Trophoblast cell (in vitro differentiated cells and primary cell): Measurements from ENCODE around the gene DRAP1.

Source experiments
- DNase-seq, 2 donors: peaks; one replicate each; pipeline ENCODE4 v3.0.0-alpha.2; 2016
- H2AFZ ChIP-seq: 2 replicates; pipeline ENCODE4 v1.6.1; 2013; ENCODE audit warnings: low read length, moderate library complexity, mild to moderate bottlenecking; ENCODE audit not compliant: insufficient read depth, poor library complexity
- H2AK5ac ChIP-seq: 2 replicates; pipeline ENCODE4 v1.6.1; 2013; ENCODE audit warnings: mild to moderate bottlenecking, low read length
- H2BK120ac ChIP-seq: 2 replicates; pipeline ENCODE4 v1.6.1; 2013; ENCODE audit warnings: low read length, mild to moderate bottlenecking, moderate library complexity; ENCODE audit not compliant: insufficient read depth, poor library complexity
- H2BK12ac ChIP-seq: 2 replicates; pipeline ENCODE4 v1.6.1; 2013; ENCODE audit warnings: mild to moderate bottlenecking, low read length, moderate library complexity
- H2BK5ac ChIP-seq: 2 replicates; pipeline ENCODE4 v1.6.1; 2013; ENCODE audit warnings: low read length, low read depth, moderate library complexity, mild to moderate bottlenecking; ENCODE audit not compliant: poor library complexity
- H3K14ac ChIP-seq: 2 replicates; pipeline ENCODE4 v1.6.1; 2013; ENCODE audit warnings: mild to moderate bottlenecking, low read length
- H3K18ac ChIP-seq: 2 replicates; pipeline ENCODE4 v1.6.1; 2013; ENCODE audit warnings: mild to moderate bottlenecking, low read length
- H3K23ac ChIP-seq: 2 replicates; pipeline ENCODE4 v1.6.1; 2013; ENCODE audit warnings: low read length
- H3K27ac ChIP-seq: 2 replicates; pipeline ENCODE4 v1.5.1; 2013; ENCODE audit warnings: low read depth, mild to moderate bottlenecking, inconsistent platforms, low read length, moderate library complexity
- H3K27me3 ChIP-seq: 2 replicates; pipeline ENCODE4 v1.6.1; 2013; ENCODE audit warnings: inconsistent platforms, mild to moderate bottlenecking, low read length, moderate library complexity; ENCODE audit not compliant: insufficient read depth
- H3K36me3 ChIP-seq, 2 experiments: 1 replicate in 1 of 2; 2 replicates in 1 of 2; pipeline ENCODE4 v1.6.1; 2013; ENCODE audit warnings: low read length in 2 of 2, mild to moderate bottlenecking in 2 of 2, moderate library complexity in 1 of 2; ENCODE audit not compliant: insufficient read depth in 2 of 2, control insufficient read depth in 1 of 2
- H3K4ac ChIP-seq: 2 replicates; pipeline ENCODE4 v1.6.1; 2013; ENCODE audit warnings: low read depth, mild to moderate bottlenecking, low read length, moderate library complexity
- H3K4me1 ChIP-seq, 2 experiments: 1 replicate in 1 of 2; 2 replicates in 1 of 2; pipeline ENCODE4 v1.6.1; 2013; ENCODE audit warnings: low read length in 2 of 2, mild to moderate bottlenecking in 2 of 2, moderate library complexity in 1 of 2; ENCODE audit not compliant: insufficient read depth in 2 of 2, control insufficient read depth in 1 of 2
- H3K4me2 ChIP-seq: 2 replicates; pipeline ENCODE4 v1.6.1; 2013; ENCODE audit warnings: inconsistent platforms, mild to moderate bottlenecking, low read length, moderate library complexity
- H3K4me3 ChIP-seq: 2 replicates; pipeline ENCODE4 v1.5.1; 2013; ENCODE audit warnings: mild to moderate bottlenecking, low read depth, low read length, inconsistent platforms
- H3K79me1 ChIP-seq: one replicate; pipeline ENCODE4 v1.6.1; 2013; ENCODE audit warnings: low read length
- H3K79me2 ChIP-seq: 2 replicates; pipeline ENCODE4 v1.6.1; 2013; ENCODE audit warnings: low read length, mild to moderate bottlenecking; ENCODE audit not compliant: control insufficient read depth, insufficient read depth, poor library complexity
- H3K9ac ChIP-seq: 2 replicates; pipeline ENCODE4 v1.6.1; 2013; ENCODE audit warnings: mild to moderate bottlenecking, low read length
- H3K9me3 ChIP-seq: 2 replicates; pipeline ENCODE4 v1.6.1; 2013; ENCODE audit warnings: low read depth, mild to moderate bottlenecking, control low read depth, inconsistent platforms, low read length; ENCODE audit not compliant: insufficient read depth
- H4K12ac ChIP-seq: 2 replicates; pipeline ENCODE4 v1.6.1; 2013; ENCODE audit warnings: low read depth, mild to moderate bottlenecking, low read length, moderate library complexity
- H4K8ac ChIP-seq: 2 replicates; pipeline ENCODE4 v1.6.1; 2013; ENCODE audit warnings: low read depth, mild to moderate bottlenecking, low read length, moderate library complexity
- H4K91ac ChIP-seq: one replicate; pipeline ENCODE4 v1.6.1; 2013; ENCODE audit warnings: low read depth, mild to moderate bottlenecking, low read length, moderate library complexity
- WGBS: extraction: QIAGEN DNeasy Blood & Tissue Kit; methylation state at CpG from one replicate; pipeline ENCODE4 v1.1.7; 2013; ENCODE audit warnings: missing lambda C conversion rate; ENCODE audit not compliant: insufficient read length, insufficient coverage; ENCODE audit errors: extremely low coverage; 5-methylcytosine and 5-hydroxymethylcytosine counted together

The DRAP1 gene

DNA sequence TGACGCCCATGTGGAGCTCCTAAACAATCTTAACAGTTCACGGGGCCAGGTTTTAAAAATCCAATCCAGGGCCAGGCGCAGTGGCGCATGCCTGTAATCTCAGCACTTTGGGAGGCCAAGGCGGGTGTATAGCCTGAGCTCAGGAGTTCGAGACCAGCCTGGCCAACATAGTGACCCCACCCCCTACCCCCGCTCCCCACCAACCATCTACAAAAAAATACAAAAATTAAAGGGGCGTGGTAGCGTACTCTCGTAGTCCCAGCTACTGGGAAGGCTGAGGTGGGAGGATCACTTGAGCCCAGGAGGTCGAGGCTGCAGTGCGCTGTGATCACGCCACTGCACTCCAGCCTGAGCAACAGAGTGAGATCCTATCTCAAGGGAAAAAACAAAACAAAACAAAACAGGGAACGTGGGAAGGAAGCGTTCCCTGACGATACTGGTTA, 41.6 kb downstream of the DRAP1 start:
- Histone ChIP-seq H2AK5ac (peak overlapping the region; percentile 38), H4K8ac (peak overlapping the region; percentile 92), H3K9me3 (peaks cover 2% of the 10 kb centered on the region), H3K27me3 (no peaks in the 10 kb centered on the region), H2AFZ (peak overlapping the region; percentile 50), H3K4me3 (peak overlapping the region; percentile 73), H4K91ac (peak overlapping the region; percentile 75), H4K12ac (peak overlapping the region; percentile 85), H3K4ac (peak overlapping the region; percentile 9), H3K27ac (peak overlapping the region; percentile 58), H3K4me1 (peaks cover 4 to 9% of the 10 kb centered on the region in 2 experiments), H2BK120ac (peak overlapping the region; percentile 41), H3K18ac (no peak overlapping the region), H2BK5ac (peak overlapping the region; percentile 51), H3K23ac (no peak overlapping the region), H3K79me1 (peaks cover 8% of the 10 kb centered on the region), H2BK12ac (no peak overlapping the region), H3K36me3 (peaks cover 18 to 21% of the 10 kb centered on the region in 2 experiments), H3K14ac (peak overlapping the region; percentile 71), H3K9ac (peak overlapping the region; percentile 75), H3K4me2 (peak overlapping the region; percentile 70), H3K79me2 (peaks cover 9% of the 10 kb centered on the region)
- WGBS: no CpG with 5 or more reads among the region's 16 CpGs
- DNase-seq: peak in 1 of 2 donors; percentile 18

DNA sequence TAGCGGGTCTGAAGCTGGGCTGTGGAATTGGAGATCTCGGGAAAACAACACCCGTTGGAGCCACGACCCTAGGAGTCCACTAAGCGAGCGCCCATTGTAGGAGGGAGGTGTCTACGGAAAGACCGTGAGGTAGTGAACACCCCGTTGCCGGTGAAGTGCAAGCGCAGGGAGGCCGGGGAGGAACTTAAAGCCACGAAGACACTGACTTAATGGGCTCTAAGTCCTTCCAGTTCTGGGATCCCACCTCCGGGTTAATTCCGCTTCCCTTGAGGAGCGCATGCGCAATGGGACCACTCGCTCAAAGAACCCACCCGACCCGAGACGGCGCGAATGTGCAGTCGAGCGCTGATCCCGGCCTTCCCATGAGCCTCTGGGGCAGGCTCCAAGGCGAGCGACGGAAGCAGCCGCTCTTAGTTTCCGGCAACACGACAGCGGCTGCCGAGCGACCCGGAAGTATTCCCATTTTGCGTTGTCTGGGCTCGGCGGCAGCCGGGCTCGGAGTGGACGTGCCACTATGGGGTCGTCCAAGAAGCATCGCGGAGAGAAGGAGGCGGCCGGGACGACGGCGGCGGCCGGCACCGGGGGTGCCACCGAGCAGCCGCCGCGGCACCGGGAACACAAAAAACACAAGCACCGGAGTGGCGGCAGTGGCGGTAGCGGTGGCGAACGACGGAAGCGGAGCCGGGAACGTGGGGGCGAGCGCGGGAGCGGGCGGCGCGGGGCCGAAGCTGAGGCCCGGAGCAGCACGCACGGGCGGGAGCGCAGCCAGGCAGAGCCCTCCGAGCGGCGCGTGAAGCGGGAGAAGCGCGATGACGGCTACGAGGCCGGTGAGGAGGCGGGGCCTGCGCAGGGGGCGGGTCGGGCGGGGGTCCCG, 42.3 kb downstream of the DRAP1 start, which contains the start of gene SART1:
SART1 (plus strand) TSS at position 468 of the 874 bp plus-strand sequence; CDS start at position 515, 47 bp downstream.
- H3K14ac ChIP-seq: peak within 1 kb of the TSS; percentile 94
- no peak within 1 kb of the TSS for H3K23ac ChIP-seq
- H4K8ac ChIP-seq: peak within 1 kb of the TSS; percentile 97
- H3K79me1 ChIP-seq: peaks cover 8% of the 10 kb centered on the region
- peak within 1 kb of the TSS; percentile 96 for H2AFZ ChIP-seq
- peaks cover 4 to 9% of the 10 kb centered on the region in 2 experiments for H3K4me1 ChIP-seq
- H3K79me2 ChIP-seq: peaks cover 9% of the 10 kb centered on the region
- H2AK5ac ChIP-seq: peak within 1 kb of the TSS; percentile 74
- H4K91ac ChIP-seq: peak within 1 kb of the TSS; percentile 96
- peak within 1 kb of the TSS; percentile 88 for H2BK120ac ChIP-seq
- peaks cover 24 to 27% of the 10 kb centered on the region in 2 experiments for H3K36me3 ChIP-seq
- WGBS: no CpG with 5 or more reads among the region's 97 CpGs
- H3K4ac ChIP-seq: peak within 1 kb of the TSS; percentile 93
- no peaks in the 10 kb centered on the region for H3K27me3 ChIP-seq
- peak within 1 kb of the TSS; percentile 91 for H3K18ac ChIP-seq
- H3K4me2 ChIP-seq: peak within 1 kb of the TSS; percentile 84
- H2BK5ac ChIP-seq: peak within 1 kb of the TSS; percentile 71
- peak within 1 kb of the TSS; percentile 58 for H3K27ac ChIP-seq
- peak within 1 kb of the TSS; percentile 94 for H3K9ac ChIP-seq
- H4K12ac ChIP-seq: peak within 1 kb of the TSS; percentile 94
- peaks cover 2% of the 10 kb centered on the region for H3K9me3 ChIP-seq
- DNase-seq: peak; percentile 97 to 99
- no peak within 1 kb of the TSS for H2BK12ac ChIP-seq
- H3K4me3 ChIP-seq: peak within 1 kb of the TSS; percentile 99

GRCh38 chr11:65962141-65962564, 42.9 kb downstream of the DRAP1 start:
- peak overlapping the region; percentile 84 for H3K4me2 ChIP-seq
- H4K8ac ChIP-seq: peak overlapping the region; percentile 31
- peaks cover 2% of the 10 kb centered on the region for H3K9me3 ChIP-seq
- no peak overlapping the region for H4K12ac ChIP-seq
- H2BK120ac ChIP-seq: no peak overlapping the region
- no peak overlapping the region for H4K91ac ChIP-seq
- peak overlapping the region; percentile 57 for H3K9ac ChIP-seq
- peaks cover 4 to 9% of the 10 kb centered on the region in 2 experiments for H3K4me1 ChIP-seq
- H3K36me3 ChIP-seq: peaks cover 31 to 34% of the 10 kb centered on the region in 2 experiments
- H2BK12ac ChIP-seq: no peak overlapping the region
- H3K18ac ChIP-seq: no peak overlapping the region
- H3K27ac ChIP-seq: no peak overlapping the region
- H3K4me3 ChIP-seq: peak overlapping the region; percentile 99
- H2AFZ ChIP-seq: no peak overlapping the region
- no peak overlapping the region for H3K14ac ChIP-seq
- no peak overlapping the region for H2AK5ac ChIP-seq
- no peak overlapping the region for H2BK5ac ChIP-seq
- no peak overlapping the region for H3K23ac ChIP-seq
- peaks cover 8% of the 10 kb centered on the region for H3K79me1 ChIP-seq
- peak overlapping the region; percentile 93 for H3K4ac ChIP-seq
- no peak for DNase-seq
- no CpG with 5 or more reads among the region's 13 CpGs for WGBS
- H3K27me3 ChIP-seq: no peaks in the 10 kb centered on the region
- H3K79me2 ChIP-seq: peaks cover 9% of the 10 kb centered on the region

DNA sequence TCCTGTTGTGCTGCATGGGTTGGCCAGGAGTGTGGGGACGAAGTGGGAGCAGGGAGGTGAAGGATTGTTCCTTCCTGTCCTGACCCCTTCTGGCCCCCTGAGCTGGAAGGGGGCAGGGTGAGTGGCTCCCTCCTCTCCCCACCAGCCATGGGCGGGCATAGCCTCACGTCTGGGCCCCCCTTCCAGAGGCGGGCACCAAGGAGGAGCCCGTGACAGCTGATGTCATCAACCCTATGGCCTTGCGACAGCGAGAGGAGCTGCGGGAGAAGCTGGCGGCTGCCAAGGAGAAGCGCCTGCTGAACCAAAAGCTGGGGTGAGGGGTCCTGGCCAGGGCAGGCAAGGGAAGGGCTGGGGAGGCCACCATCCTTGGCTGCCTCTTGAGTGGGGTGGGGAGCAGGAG, 45.7 kb downstream of the DRAP1 start:
- Histone ChIP-seq H3K36me3 (peaks cover 50 to 58% of the 10 kb centered on the region in 2 experiments), H3K14ac (no peak overlapping the region), H3K4me3 (no peak overlapping the region), H4K91ac (no peak overlapping the region), H2BK120ac (no peak overlapping the region), H3K4me2 (no peak overlapping the region), H3K23ac (no peak overlapping the region), H3K9me3 (no peaks in the 10 kb centered on the region), H3K79me2 (peaks cover 9% of the 10 kb centered on the region), H3K27ac (no peak overlapping the region), H4K8ac (no peak overlapping the region), H3K18ac (no peak overlapping the region), H3K27me3 (no peaks in the 10 kb centered on the region), H3K9ac (no peak overlapping the region), H3K4me1 (peaks cover 4 to 9% of the 10 kb centered on the region in 2 experiments), H3K4ac (no peak overlapping the region), H2AK5ac (no peak overlapping the region), H2BK12ac (no peak overlapping the region), H4K12ac (no peak overlapping the region), H3K79me1 (peaks cover 8% of the 10 kb centered on the region), H2AFZ (no peak overlapping the region), H2BK5ac (no peak overlapping the region)
- WGBS: no CpG with 5 or more reads among the region's 10 CpGs
- DNase-seq: no peak
